ENCODE results near the gene GPX1.

GPX1 gene

GRCh38 chr3:49313896-49314688 lies 44.1 kb downstream of the GPX1 start:
- DNase-seq (ENCODE audit: low read depth in 2 of 2, low spot score in 1 of 2), result no peak

GRCh38 chr3:49311283-49311682 lies 46.9 kb downstream of the GPX1 start:
- DNase-seq (ENCODE audit: low read depth in 2 of 2, low spot score in 1 of 2), result no peak

- no peak for DNase-seq (ENCODE audit: low read depth in 2 of 2, low spot score in 1 of 2)
Observed at GRCh38 chr3:49310677-49311076, 47.5 kb downstream of the GPX1 start.

All from stimulated activated CD8-positive, alpha-beta memory T cell treated with anti-CD3 and anti-CD28 coated beads, Interleukin-4, amount 100 ng/mL, for 1 hour (primary cell).